Parathyroid adenoma (tissue), 2 donors: Measurements from ENCODE around the gene HOXD4.
A peak's percentile ranks its signal among the peaks of the same experiment; 100 is the strongest.

Source experiments
- H2AFZ ChIP-seq: fragments of 300-600 bp; sonication (generic); one replicate; pipeline ENCODE4 v1.7.0; 2017; ENCODE audit warnings: antibody characterized with exemption, mild to moderate bottlenecking
- H3K27ac ChIP-seq: fragments of 300-600 bp; sonication (generic); one replicate; pipeline ENCODE4 v1.7.0; 2017
- H3K27me3 ChIP-seq: fragments of 300-600 bp; sonication (generic); one replicate; pipeline ENCODE4 v1.7.0; 2017; ENCODE audit warnings: low read length; ENCODE audit not compliant: control insufficient read depth, insufficient read depth
- H3K36me3 ChIP-seq: fragments of 300-600 bp; sonication (generic); one replicate; pipeline ENCODE4 v1.7.0; 2017; ENCODE audit warnings: low read length; ENCODE audit not compliant: control insufficient read depth, insufficient read depth
- H3K4me1 ChIP-seq: fragments of 300-600 bp; sonication (generic); one replicate; pipeline ENCODE4 v1.7.0; 2017; ENCODE audit warnings: control low read depth
- H3K4me2 ChIP-seq: fragments of 300-600 bp; sonication (generic); one replicate; pipeline ENCODE4 v1.7.0; 2017; ENCODE audit warnings: low read length
- H3K4me3 ChIP-seq: fragments of 300-600 bp; sonication (generic); one replicate; pipeline ENCODE4 v1.7.0; 2017; ENCODE audit warnings: low read depth, low read length
- H3K79me2 ChIP-seq: fragments of 300-600 bp; sonication (generic); one replicate; pipeline ENCODE4 v1.7.0; 2017; ENCODE audit warnings: control low read depth
- H3K9ac ChIP-seq: fragments of 300-600 bp; sonication (generic); one replicate; pipeline ENCODE4 v1.7.0; 2017; ENCODE audit warnings: mild to moderate bottlenecking
- H3K9me3 ChIP-seq: fragments of 300-600 bp; sonication (generic); one replicate; pipeline ENCODE4 v1.7.0; 2017; ENCODE audit warnings: low read length; ENCODE audit not compliant: control insufficient read depth
- CTCF ChIP-seq: fragments of 300-600 bp; sonication (generic); IDR thresholded peaks from one replicate; pipeline ENCODE4 v1.7.0; 2017; ENCODE audit warnings: antibody characterized with exemption, mild to moderate bottlenecking
- donor health status: primary hyperparathyroidism.

Gene HOXD4

DNA sequence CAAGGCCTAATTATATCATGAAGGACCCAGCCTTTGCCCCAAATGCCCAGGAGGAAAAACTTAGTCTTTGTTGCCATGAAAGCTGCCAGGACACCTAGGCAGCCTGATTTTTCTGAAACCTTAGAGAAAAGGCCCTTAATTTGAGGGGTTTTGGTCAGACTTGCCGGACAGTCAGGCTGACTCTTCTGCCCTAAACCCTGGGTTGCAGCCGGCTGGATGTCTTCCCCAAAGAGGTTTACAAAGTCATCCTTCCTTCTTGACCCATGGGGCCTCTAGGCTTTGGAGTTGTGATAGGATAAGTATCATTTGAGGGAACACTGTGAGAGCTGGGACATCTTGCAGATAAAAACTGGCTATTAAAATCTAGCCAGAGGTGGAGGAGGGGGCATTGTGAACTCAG, 34.7 kb downstream of the HOXD4 start:
- no peak overlapping the region for H3K27ac ChIP-seq
- no peaks in the 10 kb centered on the region for H3K36me3 ChIP-seq
- H3K4me3 ChIP-seq = no peak overlapping the region
- no peaks in the 10 kb centered on the region for H3K79me2 ChIP-seq
- no peak overlapping the region for H2AFZ ChIP-seq
- no peak overlapping the region for H3K4me2 ChIP-seq
- H3K4me1 ChIP-seq = peaks cover 3% of the 10 kb centered on the region
- H3K9me3 ChIP-seq = no peaks in the 10 kb centered on the region
- H3K9ac ChIP-seq = no peak overlapping the region
- peaks cover 12% of the 10 kb centered on the region for H3K27me3 ChIP-seq
- no peak for TF ChIP-seq CTCF

DNA sequence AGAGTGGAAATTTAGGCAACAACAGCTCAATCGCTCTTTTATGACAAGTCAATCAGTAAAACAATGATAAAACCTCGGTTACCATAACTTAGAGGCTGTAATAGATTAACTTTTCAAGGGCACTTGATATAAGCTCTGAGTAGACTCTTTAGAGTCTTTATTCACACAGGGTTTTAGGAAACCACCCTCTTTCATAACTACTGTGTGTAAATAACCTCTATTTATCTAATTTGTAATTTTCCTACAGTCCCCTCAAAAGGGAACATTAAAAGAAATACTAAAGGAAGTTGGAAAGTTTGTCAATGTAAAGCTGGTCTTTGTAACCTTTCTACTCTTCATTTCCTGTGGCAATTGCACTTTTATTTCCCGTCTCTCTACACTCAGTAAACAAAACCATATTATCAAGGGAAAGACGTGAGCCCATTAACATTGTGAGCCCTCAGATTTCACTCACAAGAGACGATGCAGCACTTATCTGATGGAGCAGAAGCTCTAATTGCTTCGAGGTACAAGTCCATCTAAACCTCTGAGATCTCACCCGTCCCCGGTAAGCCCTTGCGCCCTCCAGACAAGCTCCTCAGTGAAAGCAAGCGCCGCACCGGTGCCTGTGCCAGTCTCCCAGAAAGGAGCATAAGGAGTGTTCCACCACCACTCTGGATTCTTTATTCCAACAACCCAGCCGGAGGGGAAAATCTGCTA, 36.0 kb downstream of the HOXD4 start:
- H3K27ac ChIP-seq = no peak overlapping the region
- peaks cover 16% of the 10 kb centered on the region for H3K27me3 ChIP-seq
- no peak for TF ChIP-seq CTCF
- H3K9ac ChIP-seq = no peak overlapping the region
- H3K4me3 ChIP-seq = peak overlapping the region; percentile 51
- H2AFZ ChIP-seq = peak overlapping the region; percentile 20
- H3K9me3 ChIP-seq = no peaks in the 10 kb centered on the region
- peaks cover 3% of the 10 kb centered on the region for H3K4me1 ChIP-seq
- H3K4me2 ChIP-seq = peak overlapping the region; percentile 67
- H3K36me3 ChIP-seq = no peaks in the 10 kb centered on the region
- H3K79me2 ChIP-seq = no peaks in the 10 kb centered on the region

DNA sequence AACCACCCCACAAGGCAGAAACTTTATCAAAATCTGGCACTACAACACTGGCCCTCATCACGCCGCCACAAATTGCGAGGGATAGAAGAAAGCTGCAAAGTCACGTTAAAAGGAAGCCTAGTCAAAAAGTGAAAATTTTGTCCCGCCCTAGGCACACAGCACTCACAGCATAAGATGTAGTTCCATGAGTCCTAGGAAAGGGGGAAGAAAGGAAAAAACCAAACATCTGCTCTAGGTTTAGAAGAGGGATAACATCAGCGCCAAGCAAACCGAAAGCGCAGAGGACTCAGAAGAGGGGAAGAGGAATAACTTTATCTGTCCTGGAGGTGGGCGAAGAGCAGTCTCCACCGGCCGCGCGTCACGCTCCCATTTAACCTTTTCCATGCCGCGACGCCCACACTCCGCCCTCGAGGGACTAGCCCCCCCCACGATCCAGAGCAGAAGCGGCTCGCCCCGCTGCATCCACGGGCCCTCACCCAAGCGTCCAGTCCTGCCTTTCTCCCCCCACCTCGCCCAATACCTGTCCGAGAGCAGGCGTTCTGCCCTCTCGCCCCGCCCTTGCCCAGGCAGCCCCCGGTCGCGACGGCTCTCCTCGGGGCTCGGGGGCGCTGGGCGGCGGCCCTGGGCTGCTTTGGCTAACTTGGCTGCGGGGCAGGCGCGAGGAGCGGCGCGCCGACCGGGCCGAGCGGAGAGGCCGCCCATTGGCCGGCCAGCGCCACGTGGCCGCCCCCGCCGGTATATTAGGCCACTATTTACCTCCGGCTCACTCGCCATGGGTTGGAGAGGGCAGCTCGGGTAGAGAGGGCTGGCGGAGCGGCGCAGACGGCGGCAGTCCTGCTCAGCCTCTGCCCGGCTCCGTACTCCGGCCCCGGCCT, 36.8 kb downstream of the HOXD4 start, which contains the start of gene HOXD1:
HOXD1 (plus strand) TSS at position 770 of the 875 bp plus-strand sequence. CDS start 134 bp downstream, outside the sequence.
- H3K27ac ChIP-seq = no peak within 1 kb of the TSS
- peak within 1 kb of the TSS; percentile 67 for H3K4me2 ChIP-seq
- H3K4me3 ChIP-seq = peak within 1 kb of the TSS; percentile 51
- H2AFZ ChIP-seq = peak within 1 kb of the TSS; percentile 56
- no peak within 1 kb of the TSS for H3K9ac ChIP-seq
- peaks cover 17% of the 10 kb centered on the region for H3K27me3 ChIP-seq
- no peak for TF ChIP-seq CTCF
- no peaks in the 10 kb centered on the region for H3K9me3 ChIP-seq
- peaks cover 3% of the 10 kb centered on the region for H3K4me1 ChIP-seq
- H3K79me2 ChIP-seq = no peaks in the 10 kb centered on the region
- no peaks in the 10 kb centered on the region for H3K36me3 ChIP-seq

- Histone ChIP-seq H3K27ac (no peak overlapping the region), H3K4me1 (peaks cover 3% of the 10 kb centered on the region), H2AFZ (peak overlapping the region; percentile 56), H3K4me3 (peak overlapping the region; percentile 51), H3K9ac (no peak overlapping the region), H3K27me3 (peaks cover 17% of the 10 kb centered on the region), H3K9me3 (no peaks in the 10 kb centered on the region), H3K36me3 (no peaks in the 10 kb centered on the region), H3K79me2 (no peaks in the 10 kb centered on the region), H3K4me2 (peak overlapping the region; percentile 67)
- TF ChIP-seq CTCF = no peak
Observed at GRCh38 chr2:176188774-176189680, 37.7 kb downstream of the HOXD4 start.
